NCI-H82 (cell line): ENCODE results near the gene SH3TC1.
A peak's percentile ranks its signal among the peaks of the same experiment; 100 is the strongest.

Experiments
- DNase-seq: peaks from one replicate; lab custom pipeline; 2025; lab: John Stamatoyannopoulos, UW

Gene SH3TC1

DNA sequence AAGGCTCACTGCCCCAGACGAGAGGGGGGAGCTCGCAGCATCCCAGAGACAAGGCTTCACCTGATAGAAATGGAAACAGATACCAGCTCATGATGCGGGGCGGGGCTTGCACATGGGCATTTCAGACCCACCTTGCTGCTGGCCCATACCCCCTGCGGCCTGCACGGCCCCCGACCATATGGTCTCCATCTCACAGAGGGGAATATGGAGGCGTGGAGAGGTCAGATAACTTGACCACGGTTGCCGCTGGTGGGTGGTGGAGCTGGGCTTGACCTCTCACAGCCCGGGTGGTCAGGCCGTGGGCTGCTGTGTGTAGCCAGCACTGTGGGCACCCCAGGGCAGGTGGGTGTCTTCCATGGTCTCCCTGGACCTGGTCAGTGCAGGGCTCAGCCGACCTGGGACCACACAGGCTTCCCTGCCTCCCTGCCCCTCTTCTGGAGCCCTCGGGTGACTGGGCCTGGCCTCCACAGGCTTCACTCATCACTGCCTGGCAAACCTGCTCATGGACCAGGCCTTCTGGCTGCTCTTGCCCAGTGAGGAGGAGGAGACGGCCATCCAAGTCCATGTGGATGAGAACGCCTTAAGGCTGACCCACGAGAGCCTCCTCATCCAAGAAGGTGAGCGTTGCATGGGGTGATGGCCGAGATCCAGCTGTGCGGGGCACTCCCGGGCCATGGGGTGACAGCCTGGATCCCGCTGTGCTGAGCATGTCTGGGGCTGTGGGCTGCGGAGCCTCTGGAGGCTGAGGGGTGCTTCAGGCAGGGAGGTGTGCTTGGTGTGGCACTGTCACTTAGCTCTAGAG lies 16.8 kb downstream of the SH3TC1 start:
- no peak for DNase-seq

DNA sequence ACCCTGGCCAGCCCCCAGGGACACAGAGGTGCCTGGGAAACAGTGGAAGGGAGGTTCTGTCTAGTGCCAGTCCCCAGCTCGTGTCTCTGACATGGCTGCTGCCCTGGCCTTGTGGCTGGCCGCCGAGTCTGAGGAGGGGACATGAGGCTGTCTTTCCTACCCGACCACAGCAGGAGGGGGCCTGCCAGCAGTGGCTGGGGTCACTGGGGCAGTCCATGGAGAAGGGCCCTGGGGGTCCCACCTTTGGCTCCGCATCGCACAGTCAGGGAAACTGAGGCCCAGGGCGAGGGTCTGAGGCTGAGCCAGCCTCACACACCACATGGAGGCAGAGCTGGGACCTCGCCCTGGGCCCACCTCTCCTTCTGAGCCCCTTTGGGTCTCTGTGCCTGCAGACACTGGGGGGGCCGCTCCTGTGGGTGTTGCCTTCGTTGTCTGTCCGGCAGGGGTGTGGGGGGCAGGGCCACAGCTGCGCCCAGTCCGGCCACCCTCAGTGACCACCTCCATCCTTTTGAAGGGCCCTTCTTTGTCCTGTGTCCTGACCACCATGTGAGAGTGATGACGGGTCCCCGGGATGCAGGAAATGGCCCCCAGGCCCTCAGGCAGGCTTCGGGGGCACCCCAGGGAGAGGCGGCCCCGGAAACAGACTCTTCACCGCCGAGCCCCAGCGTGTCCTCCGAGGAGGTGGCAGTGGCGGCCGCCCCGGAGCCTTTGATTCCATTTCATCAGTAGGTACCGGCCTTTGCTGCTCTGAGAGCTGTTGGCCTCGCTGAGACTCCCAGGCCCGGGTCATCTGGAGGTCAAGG lies 17.6 kb downstream of the SH3TC1 start:
- DNase-seq = no peak

DNA sequence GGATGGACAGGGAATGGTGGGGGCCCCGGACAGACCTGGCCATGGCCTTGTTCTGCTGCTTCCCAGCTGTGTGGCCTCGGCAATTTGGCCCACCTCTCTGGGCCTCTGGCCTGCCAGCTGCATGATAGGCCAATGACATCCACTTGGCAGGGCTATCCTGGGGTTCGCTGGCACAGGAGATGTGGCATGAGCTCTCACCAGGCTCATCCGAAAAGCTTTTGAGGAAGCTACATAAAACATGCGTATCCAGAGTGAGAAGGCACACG lies 18.1 kb downstream of the SH3TC1 start:
- DNase-seq = no peak

DNA sequence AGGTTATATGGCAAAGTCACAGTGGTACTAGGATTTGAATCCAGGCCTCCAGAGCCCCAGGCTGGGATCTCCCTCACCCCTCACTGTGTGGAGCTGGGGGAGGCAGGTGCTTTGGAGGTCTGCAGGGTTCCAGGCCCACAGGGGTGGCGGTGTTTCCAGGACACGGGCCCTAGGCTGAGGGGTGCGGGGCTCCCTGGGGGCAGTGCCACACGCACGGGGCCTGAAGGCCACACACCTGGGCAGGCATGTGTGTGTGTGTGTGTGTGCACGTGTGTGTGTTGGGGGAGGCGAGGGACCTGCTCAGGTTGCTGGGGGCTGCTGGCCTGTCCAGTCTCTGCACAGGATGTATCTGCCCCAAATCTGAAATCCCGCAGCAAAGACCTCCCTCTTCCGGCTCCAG lies 18.8 kb downstream of the SH3TC1 start:
- DNase-seq = no peak

- no peak for DNase-seq
These were observed 19.4 kb downstream of the SH3TC1 start for GRCh38 chr4:8218371-8219031.

GRCh38 chr4:8219236-8219635 lies 20.1 kb downstream of the SH3TC1 start:
- DNase-seq = no peak

DNA sequence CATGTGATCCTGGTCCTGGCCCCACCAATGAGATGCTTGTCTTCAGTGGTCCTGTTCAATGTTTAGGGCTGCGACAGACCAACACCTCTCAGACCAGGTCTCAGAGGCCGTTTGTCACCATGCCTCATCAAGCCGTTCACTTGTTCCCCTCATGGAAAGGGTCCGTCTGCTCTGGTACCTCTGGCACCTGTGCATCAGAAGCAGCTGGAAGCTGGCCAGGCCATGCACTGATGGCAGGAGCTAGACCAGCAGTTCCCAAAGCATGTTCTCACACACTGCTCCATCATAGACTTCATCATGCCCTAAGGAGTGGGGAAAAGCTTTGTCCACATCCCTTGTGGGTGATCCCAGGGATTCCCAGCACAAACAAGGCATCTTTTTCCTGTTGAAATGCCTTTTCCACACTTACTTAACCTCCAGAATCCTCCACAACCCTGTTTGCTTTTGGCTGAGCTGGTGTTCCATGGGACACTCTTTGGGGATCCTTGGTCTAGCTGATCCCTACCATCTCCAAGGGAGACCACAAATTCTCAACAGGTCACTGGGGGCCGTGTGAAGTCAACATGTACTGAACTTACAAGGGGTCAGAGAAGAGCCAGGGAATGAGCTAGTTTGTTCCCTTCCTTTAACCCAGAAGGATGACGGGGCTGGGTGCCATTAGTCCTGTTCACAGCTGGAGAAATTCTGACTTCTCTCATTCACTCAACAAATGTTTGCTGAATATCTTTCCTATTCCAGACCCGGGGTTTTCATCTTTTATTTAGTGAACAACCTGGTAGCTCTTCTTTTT lies 21.8 kb downstream of the SH3TC1 start:
- no peak for DNase-seq

DNA sequence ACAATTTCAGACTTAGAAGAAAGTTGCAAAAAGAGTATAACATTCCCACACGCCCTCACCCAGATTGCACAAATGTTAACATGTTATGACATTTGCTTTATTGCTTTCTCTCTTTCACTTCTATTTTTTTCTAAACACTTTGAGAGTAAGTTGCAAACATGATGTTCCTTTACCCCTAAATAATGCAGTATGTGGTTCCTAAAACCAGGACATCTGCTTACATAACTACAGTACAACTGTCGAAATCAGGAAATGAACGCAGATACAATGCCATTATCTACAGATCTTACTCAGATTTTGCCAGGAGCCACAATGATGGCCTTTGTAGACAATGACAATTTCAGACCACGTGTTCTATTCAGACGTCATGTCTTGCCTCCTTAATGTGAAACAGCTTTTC lies 22.4 kb downstream of the SH3TC1 start:
- no peak for DNase-seq

DNA sequence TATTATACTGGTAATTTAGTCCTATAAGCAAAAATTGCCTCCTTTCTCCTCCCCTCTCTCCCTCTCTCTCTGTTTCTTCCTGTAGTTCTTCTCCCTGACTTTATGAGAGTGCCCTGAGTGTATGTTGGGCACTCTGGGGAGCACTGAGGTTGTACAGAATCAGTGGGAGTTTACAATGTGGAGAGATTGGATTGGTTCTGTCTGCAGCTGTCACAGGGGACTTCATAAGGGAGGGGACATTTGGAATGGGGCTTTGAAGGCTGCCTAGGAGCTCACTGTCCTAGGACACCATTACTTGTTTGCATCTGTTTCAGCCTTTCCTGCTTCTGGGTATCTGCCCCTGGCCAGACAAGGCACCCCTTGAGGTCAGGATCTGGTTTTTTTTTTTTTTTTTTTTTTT lies 22.9 kb downstream of the SH3TC1 start:
- no peak for DNase-seq

- DNase-seq = no peak
These were observed 23.7 kb downstream of the SH3TC1 start for GRCh38 chr4:8222609-8223388.

DNA sequence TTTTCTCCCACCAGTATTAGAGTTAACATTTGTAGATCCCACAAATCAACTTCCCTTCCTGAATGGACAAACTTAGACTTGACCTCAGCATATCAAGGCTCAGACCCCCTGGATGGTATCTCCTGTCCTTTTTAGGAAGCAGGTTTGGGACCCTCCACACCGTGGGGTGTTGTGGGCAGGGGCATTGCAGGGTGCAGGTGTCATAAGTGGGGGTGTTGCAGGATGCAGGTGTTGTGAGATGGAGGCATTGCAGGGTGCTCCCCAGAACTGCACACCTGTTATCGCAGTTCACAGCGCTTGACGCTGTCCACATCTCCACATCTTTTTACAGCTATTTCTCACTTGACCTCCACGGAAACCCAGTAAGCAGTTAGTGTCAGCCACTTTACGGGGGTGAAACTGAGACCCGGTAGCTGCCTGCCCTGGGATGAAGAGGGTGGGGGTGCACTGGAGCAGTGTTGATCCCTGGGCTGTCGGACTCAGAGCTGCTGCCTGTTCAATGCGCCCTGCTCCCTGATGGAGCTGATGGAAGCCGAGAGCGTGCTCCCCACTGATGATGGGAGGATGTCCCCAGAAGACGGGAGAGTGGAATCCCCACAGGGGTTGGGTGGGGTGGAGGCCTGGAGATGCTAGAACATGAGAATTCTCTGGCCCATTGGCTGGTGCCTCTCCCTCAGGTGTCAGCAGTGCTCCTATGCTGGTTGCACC lies 25.3 kb downstream of the SH3TC1 start:
- DNase-seq = no peak

DNA sequence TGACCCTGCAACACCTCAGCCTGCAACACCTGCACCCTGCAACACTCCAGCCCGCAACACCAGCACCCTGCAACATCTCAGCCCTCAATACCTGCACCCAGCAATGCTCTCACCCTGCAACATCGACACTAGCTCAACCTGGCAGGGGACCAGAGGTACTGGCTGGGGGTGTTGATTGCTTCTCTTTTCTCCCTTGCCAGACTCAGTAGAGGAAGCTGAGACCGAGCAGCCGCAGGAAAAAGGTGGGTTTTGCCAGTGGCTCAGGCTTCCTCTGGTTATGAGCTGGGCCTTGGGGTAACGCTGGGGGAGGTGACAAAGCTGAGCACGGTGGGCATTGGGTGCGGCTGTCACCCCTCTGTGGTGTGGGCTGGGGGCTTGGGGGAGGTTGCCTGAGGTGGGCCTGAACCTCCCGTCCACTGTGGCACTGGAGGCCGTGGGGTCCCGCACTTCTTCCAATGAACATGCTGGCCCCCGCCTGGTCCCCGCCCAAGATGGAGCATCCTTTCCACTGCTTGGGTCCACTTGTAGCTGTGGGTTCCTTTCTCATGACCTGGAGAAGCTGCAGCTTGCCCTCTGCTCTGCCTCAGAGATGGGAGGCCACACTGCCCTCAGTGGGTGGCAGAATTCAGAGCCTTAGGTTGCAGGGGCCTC lies 26.0 kb downstream of the SH3TC1 start:
- no peak for DNase-seq

DNA sequence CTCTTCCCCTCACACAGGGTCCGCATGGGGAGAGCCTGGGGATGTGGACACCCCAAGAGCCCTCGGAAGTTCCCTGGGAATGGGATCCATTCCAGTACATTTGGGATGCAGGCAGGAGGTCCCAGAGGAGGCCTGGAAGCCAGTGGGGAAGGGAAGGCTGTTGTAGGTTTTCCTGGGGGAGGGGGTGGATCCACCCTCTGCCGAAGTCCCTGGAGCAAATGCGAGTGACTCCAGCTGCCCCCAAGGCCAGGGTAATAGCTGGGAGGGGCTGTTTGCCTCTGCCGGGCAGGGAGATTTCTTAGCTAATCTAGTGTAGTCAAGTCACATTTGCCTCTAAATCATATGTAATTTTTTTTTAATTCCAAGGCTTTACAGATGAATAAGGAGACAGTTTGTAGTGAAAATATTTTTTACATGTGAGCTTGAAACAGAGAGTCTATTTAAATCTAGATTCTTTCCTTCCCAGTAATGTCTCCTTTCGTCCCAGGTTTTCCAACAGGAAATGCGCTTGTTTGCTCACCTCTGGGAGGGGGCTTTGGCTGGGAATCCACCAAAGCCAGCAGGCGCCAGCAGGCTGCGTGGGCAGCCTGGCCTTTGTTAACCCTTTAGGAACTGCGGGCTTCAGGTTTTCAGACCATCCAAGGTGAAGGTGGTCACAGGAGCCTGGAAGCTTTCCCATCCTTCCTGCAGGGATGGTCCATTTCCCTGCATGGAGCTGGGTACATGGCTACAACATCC lies 26.8 kb downstream of the SH3TC1 start:
- DNase-seq = peak; percentile 18

DNA sequence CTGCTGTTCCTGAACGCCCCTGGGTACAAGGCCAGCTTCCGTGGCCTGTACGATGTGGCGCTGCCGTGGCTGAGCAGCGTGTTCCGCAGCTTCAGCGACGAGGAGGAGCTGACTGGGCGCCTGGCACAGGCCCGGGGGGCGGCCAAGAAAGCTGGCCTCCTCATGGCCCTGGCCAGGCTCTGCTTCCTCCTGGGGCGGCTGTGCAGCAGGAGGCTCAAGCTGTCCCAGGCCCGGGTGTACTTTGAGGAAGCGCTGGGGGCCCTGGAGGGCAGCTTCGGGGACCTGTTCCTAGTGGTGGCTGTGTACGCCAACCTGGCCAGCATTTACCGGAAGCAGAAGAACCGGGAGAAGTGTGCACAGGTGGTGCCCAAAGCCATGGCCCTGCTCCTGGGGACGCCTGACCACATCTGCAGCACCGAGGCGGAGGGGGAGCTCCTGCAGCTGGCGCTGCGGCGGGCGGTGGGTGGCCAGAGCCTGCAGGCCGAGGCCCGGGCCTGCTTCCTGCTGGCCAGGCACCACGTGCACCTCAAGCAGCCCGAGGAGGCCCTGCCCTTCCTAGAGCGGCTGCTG lies 28.2 kb downstream of the SH3TC1 start:
- DNase-seq = no peak

- no peak for DNase-seq
These were observed 28.8 kb downstream of the SH3TC1 start for GRCh38 chr4:8227771-8228318.

GRCh38 chr4:8228319-8229250 lies 29.5 kb downstream of the SH3TC1 start:
- peak; percentile 5 for DNase-seq

DNA sequence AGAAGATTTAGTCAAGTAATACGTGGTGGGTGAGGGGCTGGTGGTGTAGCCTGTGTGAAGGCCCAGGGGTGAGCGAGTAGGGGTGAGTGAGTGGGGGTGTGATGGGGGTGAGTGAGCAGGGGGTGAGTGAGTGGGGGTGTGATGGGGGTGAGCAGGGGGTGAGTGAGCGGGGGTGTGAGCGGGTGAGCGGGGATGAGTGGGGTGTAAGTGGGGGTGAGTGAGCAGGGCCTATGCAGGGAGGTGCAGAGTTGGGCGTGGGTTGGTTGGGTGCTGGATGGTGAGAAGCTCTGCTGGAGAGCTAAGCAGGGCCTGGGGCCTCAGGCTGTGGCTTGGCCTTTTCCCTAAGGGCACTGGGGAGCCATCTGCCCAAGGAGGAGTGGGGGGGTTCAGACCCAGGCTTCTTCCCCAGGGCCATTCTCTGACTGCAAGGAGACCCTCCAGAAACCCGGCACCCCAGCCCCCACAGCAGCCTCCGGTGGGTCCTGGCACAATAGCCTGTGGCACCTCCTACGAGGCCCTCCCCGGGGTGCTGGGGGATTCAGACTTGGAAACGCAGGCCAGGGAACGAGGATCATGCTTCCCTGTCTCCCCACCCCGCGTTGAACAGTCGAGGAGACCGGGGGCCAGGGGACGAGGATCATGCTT lies 30.4 kb downstream of the SH3TC1 start:
- DNase-seq = no peak
